HepG2 (cell line): Measurements from ENCODE around the gene CHST13. TPM values are rescaled to one million over a fixed set of nuclear protein-coding genes. Genes with fewer than 3 reads are reported as not detected.

Source experiments
- CEBPG ChIP-seq: IDR thresholded peaks from 2 replicates; pipeline ENCODE4 v1.6.1; 2016
- ELF1 ChIP-seq: sonication (generic); formaldehyde crosslinking; IDR thresholded peaks from 2 replicates; pipeline ENCODE4 v1.4.0; 2020; ENCODE audit warnings: missing genetic modification reagents
- HES4 ChIP-seq: sonication (generic); formaldehyde crosslinking; IDR thresholded peaks from 2 replicates; pipeline ENCODE4 v1.9.0; 2021; ENCODE audit warnings: mild to moderate bottlenecking, missing genetic modification reagents, borderline replicate concordance
- HMGXB3 ChIP-seq: sonication (generic); formaldehyde crosslinking; IDR thresholded peaks from 2 replicates; pipeline ENCODE4 v1.4.0; 2020; ENCODE audit warnings: missing genetic modification reagents, borderline replicate concordance
- KLF12 ChIP-seq: sonication (generic); formaldehyde crosslinking; IDR thresholded peaks from 2 replicates; pipeline ENCODE4 v1.4.0; 2020; ENCODE audit warnings: missing genetic modification reagents, borderline replicate concordance
- MAF1 ChIP-seq: sonication (generic); formaldehyde crosslinking; IDR thresholded peaks from 2 replicates; pipeline ENCODE4 v1.5.0; 2020; ENCODE audit warnings: missing genetic modification reagents, borderline replicate concordance
- PREB ChIP-seq: sonication (generic); formaldehyde crosslinking; IDR thresholded peaks from 2 replicates; pipeline ENCODE4 v1.4.0; 2020; ENCODE audit warnings: missing genetic modification reagents
- RFX1 ChIP-seq: fragments of 450-650 bp; IDR thresholded peaks from 2 replicates; pipeline ENCODE4 v1.6.1; 2017
- SRSF9 ChIP-seq: fragments of 200-400 bp; formaldehyde crosslinking; IDR thresholded peaks from 2 replicates; pipeline ENCODE4 v1.6.1; 2018; ENCODE audit warnings: borderline replicate concordance, mild to moderate bottlenecking, low read depth, low read length; ENCODE audit not compliant: insufficient read depth, poor library complexity, severe bottlenecking
- TBX3 ChIP-seq: fragments of 450-650 bp; IDR thresholded peaks from 2 replicates; pipeline ENCODE4 v1.6.1; 2017; ENCODE audit warnings: antibody characterized with exemption, mild to moderate bottlenecking, inconsistent platforms, borderline replicate concordance
- ZNF256 ChIP-seq: sonication (generic); formaldehyde crosslinking; conservative IDR thresholded peaks from 2 replicates; pipeline ENCODE4 v1.4.0; 2020; ENCODE audit warnings: missing genetic modification reagents
- ZNF333 ChIP-seq: sonication (generic); formaldehyde crosslinking; IDR thresholded peaks from 2 replicates; pipeline ENCODE4 v1.4.0; 2020; ENCODE audit warnings: mild to moderate bottlenecking, missing genetic modification reagents, borderline replicate concordance
- ZNF382 ChIP-seq: sonication (generic); formaldehyde crosslinking; IDR thresholded peaks from 2 replicates; pipeline ENCODE4 v1.5.0; 2020; ENCODE audit warnings: missing genetic modification reagents, mild to moderate bottlenecking, borderline replicate concordance
- ZNF430 ChIP-seq: sonication (generic); formaldehyde crosslinking; IDR thresholded peaks from 2 replicates; pipeline ENCODE4 v1.9.0; 2021; ENCODE audit warnings: mild to moderate bottlenecking, missing genetic modification reagents
- ZNF629 ChIP-seq: sonication (generic); formaldehyde crosslinking; conservative IDR thresholded peaks from 2 replicates; pipeline ENCODE4 v1.5.0; 2020; ENCODE audit warnings: missing genetic modification reagents
- ZNF704 ChIP-seq: sonication (generic); formaldehyde crosslinking; IDR thresholded peaks from 2 replicates; pipeline ENCODE4 v1.8.1; 2023; ENCODE audit warnings: mild to moderate bottlenecking, inconsistent platforms, moderate library complexity, missing genetic modification reagents, borderline replicate concordance
- ZNF747 ChIP-seq: sonication (generic); formaldehyde crosslinking; IDR thresholded peaks from 2 replicates; pipeline ENCODE4 v1.8.1; 2023; ENCODE audit warnings: missing genetic modification reagents, mild to moderate bottlenecking, borderline replicate concordance
- ZNF766 ChIP-seq: sonication (generic); formaldehyde crosslinking; IDR thresholded peaks from 2 replicates; pipeline ENCODE4 v1.5.0; 2020; ENCODE audit warnings: missing genetic modification reagents, borderline replicate concordance
- ZSCAN21 ChIP-seq: sonication (generic); formaldehyde crosslinking; IDR thresholded peaks from 2 replicates; pipeline ENCODE4 v1.8.0; 2022; ENCODE audit warnings: mild to moderate bottlenecking, missing genetic modification reagents, moderate library complexity, borderline replicate concordance
- polyA plus RNA-seq, 8 experiments: library from polyadenylated mRNA; depleted of rRNA in 3 of 8; stranded (reverse) in 7 of 8; unstranded in 1 of 8; fragments of >200 nt; fragmentation: Illumina TruSeq in 4 of 8; extraction: Trizol in 4 of 8; gene quantifications; 2 replicates each; pipeline versions ENCODE4 v1.2.1 to v1.2.3, GENCODE V29; 2011 to 2016; ENCODE audit warnings: low read depth in 4 of 8, missing spikeins in 1 of 8, mixed read lengths in 1 of 8; ENCODE audit not compliant: insufficient read depth in 1 of 8
- total RNA-seq, 5 experiments: library from RNA; depleted of rRNA; stranded (reverse); fragments of >200 nt; fragmentation: Illumina TruSeq; extraction: Trizol; gene quantifications; 2 replicates each; pipeline ENCODE4 v1.2.3, GENCODE V29; 2016; ENCODE audit warnings: low read depth in 1 of 5

The CHST13 gene
- total and polyA plus RNA-seq, 2 of the 13 experiments (the other 11 are each of a cell fraction or from before 2014, with no cell fraction given), result 32.0 to 43.1 TPM

- TF ChIP-seq HMGXB3 (CRISPR knock-in tag) (no peak), ZNF747 (CRISPR knock-in tag) (0 out of 2 replicates have a peak, but pooled peaks have one; percentile 38), ZNF766 (CRISPR knock-in tag) (no peak), ZNF333 (CRISPR knock-in tag) (0 out of 2 replicates have a peak, but pooled peaks have one; percentile 43), RFX1 (no peak), PREB (CRISPR knock-in tag) (no peak), ZNF704 (no peak), ZNF430 (no peak), ZNF256 (no peak), KLF12 (CRISPR knock-in tag) (no peak), HES4 (peak; percentile 27; the same call in 1 of the 2 replicates), ZNF629 (CRISPR knock-in tag) (peak; percentile 86), SRSF9 (no peak), TBX3 (no peak), ZNF382 (CRISPR knock-in tag) (no peak), ELF1 (no peak), MAF1 (CRISPR knock-in tag) (no peak), ZSCAN21 (CRISPR knock-in tag) (no peak), CEBPG (no peak)
Measured at GRCh38 chr3:126517986-126518778, 5.8 kb upstream of the CHST13 start (continued).
